GM15510 (cell line): Measurements from ENCODE around the gene ROCK2.

ENCODE experiments used
- POLR2A ChIP-seq: IDR thresholded peaks from 3 replicates; pipeline ENCODE4 v1.6.1; 2011; ENCODE audit warnings: borderline replicate concordance; ENCODE audit not compliant: insufficient read length; ENCODE audit errors: extremely low read depth

The ROCK2 gene

GRCh38 chr2:11187083-11187619 is 157.3 kb downstream of the ROCK2 start:
- no peak for TF ChIP-seq POLR2A

GRCh38 chr2:11186145-11186544 is 158.3 kb downstream of the ROCK2 start:
- TF ChIP-seq POLR2A: no peak

GRCh38 chr2:11182951-11183350 is 161.5 kb downstream of the ROCK2 start:
- TF ChIP-seq POLR2A: no peak

GRCh38 chr2:11180653-11181052 is 163.8 kb downstream of the ROCK2 start:
- no peak for TF ChIP-seq POLR2A

- no peak for TF ChIP-seq POLR2A
Measured at GRCh38 chr2:11179899-11180298, 164.5 kb downstream of the ROCK2 start.

- no peak for TF ChIP-seq POLR2A
Measured at GRCh38 chr2:11179196-11179595, 165.2 kb downstream of the ROCK2 start.

- no peak for TF ChIP-seq POLR2A
Measured at GRCh38 chr2:11177871-11178690, 166.4 kb downstream of the ROCK2 start.

GRCh38 chr2:11175293-11175795 is 169.1 kb downstream of the ROCK2 start:
- TF ChIP-seq POLR2A: no peak

GRCh38 chr2:11174222-11174621 is 170.2 kb downstream of the ROCK2 start:
- no peak for TF ChIP-seq POLR2A

GRCh38 chr2:11169333-11169732 is 175.1 kb downstream of the ROCK2 start:
- no peak for TF ChIP-seq POLR2A

- no peak for TF ChIP-seq POLR2A
Measured at GRCh38 chr2:11168488-11168887, 175.9 kb downstream of the ROCK2 start.

- TF ChIP-seq POLR2A: no peak
Measured at GRCh38 chr2:11166476-11166875, 178.0 kb downstream of the ROCK2 start.

- TF ChIP-seq POLR2A: no peak
Measured at GRCh38 chr2:11163439-11164317, 180.8 kb downstream of the ROCK2 start.

- no peak for TF ChIP-seq POLR2A
Measured at GRCh38 chr2:11161747-11162146, 182.7 kb downstream of the ROCK2 start.
